Activated CD4-positive, alpha-beta T cell treated with anti-CD3 and anti-CD28 coated beads for 36 hours (primary cell): ENCODE data around the gene WDR70. TPM values are rescaled to one million over a fixed set of nuclear protein-coding genes. Genes with fewer than 3 reads are reported as not detected.
"Not testable (repeated sequence)": the region's sequence is repeated elsewhere in the genome, so short reads cannot be mapped to it uniquely, and the experiment has no call there.

Experiments
- ATAC-seq: fragments of 200-7000 bp; cut with Tn5 transposase; one replicate; pipeline ENCODE4 v1.10.0; 2021; ENCODE audit warnings: mild to moderate bottlenecking, moderate library complexity
- CTCF ChIA-PET: fragments of 350-600 bp; sonication (Branson Sonifier 250); formaldehyde crosslinking; loops from one replicate; lab custom pipeline; 2021; ENCODE audit warnings: antibody characterized with exemption; lab: Charles Lee
- POLR2A ChIA-PET: fragments of 350-600 bp; sonication (Branson Sonifier 250); formaldehyde crosslinking; loops from one replicate; lab custom pipeline; 2021; ENCODE audit warnings: antibody characterized with exemption, inconsistent platforms; lab: Charles Lee
- DNase-seq: peaks from one replicate; pipeline ENCODE4 v3.0.0-alpha.2; 2020
- H3K27ac Mint-ChIP-seq: one replicate; pipeline ENCODE4 v1.8.0; 2021; ENCODE audit warnings: mixed read lengths
- H3K27me3 Mint-ChIP-seq: one replicate; pipeline ENCODE4 v1.8.0; 2021; ENCODE audit warnings: mixed read lengths
- H3K36me3 Mint-ChIP-seq: one replicate; pipeline ENCODE4 v1.8.0; 2021; ENCODE audit warnings: low read depth, mixed read lengths
- H3K4me1 Mint-ChIP-seq: one replicate; pipeline ENCODE4 v1.8.0; 2021; ENCODE audit warnings: mixed read lengths
- H3K4me3 Mint-ChIP-seq: one replicate; pipeline ENCODE4 v1.8.0; 2021; ENCODE audit warnings: mild to moderate bottlenecking, moderate library complexity, mixed read lengths
- H3K9me3 Mint-ChIP-seq: one replicate; pipeline ENCODE4 v1.8.0; 2021; ENCODE audit warnings: low read depth, mixed read lengths
- intact Hi-C, 2 experiments: fragments of 100-400 bp; cut with DNase I in 1 of 2; cut with micrococcal nuclease in 1 of 2; formaldehyde crosslinking; loops; one replicate each; pipeline versions ENCODE4 v1.14.2 to v1.15.1; 2022 to 2024; cut with DNase I, micrococcal nuclease
- total RNA-seq, 2 experiments: library from RNA; stranded (reverse); gene quantifications; one replicate each; pipeline ENCODE4 v1.2.3, GENCODE V29; 2021

WDR70 gene
- total RNA-seq, 2 experiments from 2014 or later, result 33.6 to 38.3 TPM

DNA sequence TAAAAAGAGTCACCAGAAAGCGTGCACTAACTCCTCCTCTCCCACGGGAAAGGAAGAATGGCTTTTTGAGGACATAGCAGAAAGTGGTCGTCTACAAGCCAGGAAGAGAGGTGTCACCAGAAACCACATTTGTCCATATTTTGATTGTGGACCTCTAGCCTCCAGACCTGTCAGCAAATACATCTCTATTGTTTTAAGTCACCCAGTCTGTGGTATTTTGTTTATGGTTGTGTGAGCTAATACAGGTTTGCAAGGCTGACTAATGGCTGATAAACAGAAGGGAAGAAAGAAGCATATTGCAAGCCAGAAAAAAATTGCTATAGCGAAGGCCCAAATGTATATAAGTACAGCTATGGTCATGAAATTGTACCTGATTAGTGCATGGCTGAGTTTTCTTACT, 21.4 kb downstream of the WDR70 start:
- no peaks in the 10 kb centered on the region for H3K4me1 Mint-ChIP-seq
- H3K27me3 Mint-ChIP-seq, result no peaks in the 10 kb centered on the region
- DNase-seq (no peak), ATAC-seq (no peak)
- peaks cover 18% of the 10 kb centered on the region for H3K36me3 Mint-ChIP-seq
- no peaks in the 10 kb centered on the region for H3K9me3 Mint-ChIP-seq
- CTCF ChIA-PET, result interaction anchor here (0.9 kb wide), 1 partner anchor 12 kb away, joined by 3 read pairs; no protein-coding TSS in a partner anchor
- H3K4me3 Mint-ChIP-seq, result no peak overlapping the region
- intact Hi-C loops, result no loop called here
- no peak overlapping the region for H3K27ac Mint-ChIP-seq
- POLR2A ChIA-PET, result interaction anchor here (0.6 kb wide), 1 partner anchor 1532 kb away, joined by 10 read pairs; no protein-coding TSS in a partner anchor

DNA sequence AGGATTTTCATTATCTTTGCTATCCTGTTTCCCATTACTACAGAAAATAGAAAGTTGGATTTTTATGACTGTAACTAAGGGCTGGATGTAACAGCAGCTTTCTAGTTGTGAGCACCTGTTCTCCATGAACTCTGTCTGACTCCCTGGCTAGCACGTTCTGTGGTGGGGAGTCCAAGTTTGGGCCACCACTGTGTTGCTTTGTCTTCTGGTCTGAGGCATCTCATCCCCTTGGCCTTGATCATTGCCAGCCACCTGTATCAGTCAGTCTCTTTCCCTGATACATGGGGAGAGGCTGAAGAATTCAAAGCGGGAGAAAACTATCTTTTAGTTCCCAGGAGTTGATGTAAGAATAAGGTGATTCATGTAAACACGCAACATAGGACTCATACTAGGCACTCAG, 33.4 kb downstream of the WDR70 start:
- POLR2A ChIA-PET, result no interaction called here
- Mint-ChIP-seq H3K9me3 (no peaks in the 10 kb centered on the region), H3K4me3 (no peak overlapping the region), H3K27ac (no peak overlapping the region), H3K27me3 (no peaks in the 10 kb centered on the region), H3K4me1 (no peaks in the 10 kb centered on the region), H3K36me3 (peaks cover 11% of the 10 kb centered on the region)
- CTCF ChIA-PET, result interaction anchor here (0.5 to 1.8 kb wide), 22 partner anchors 10 to 781 kb away, joined by 3 to 9 read pairs (median 4); partner anchors contain the start of gene NUP155
- ATAC-seq, result no peak
- intact Hi-C loops, result loop anchor here in 1 of 2 experiments (2.0 to 5.0 kb wide), 2 partner anchors 424 to 780 kb away; no protein-coding TSS in a partner anchor
- DNase-seq, result no peak

DNA sequence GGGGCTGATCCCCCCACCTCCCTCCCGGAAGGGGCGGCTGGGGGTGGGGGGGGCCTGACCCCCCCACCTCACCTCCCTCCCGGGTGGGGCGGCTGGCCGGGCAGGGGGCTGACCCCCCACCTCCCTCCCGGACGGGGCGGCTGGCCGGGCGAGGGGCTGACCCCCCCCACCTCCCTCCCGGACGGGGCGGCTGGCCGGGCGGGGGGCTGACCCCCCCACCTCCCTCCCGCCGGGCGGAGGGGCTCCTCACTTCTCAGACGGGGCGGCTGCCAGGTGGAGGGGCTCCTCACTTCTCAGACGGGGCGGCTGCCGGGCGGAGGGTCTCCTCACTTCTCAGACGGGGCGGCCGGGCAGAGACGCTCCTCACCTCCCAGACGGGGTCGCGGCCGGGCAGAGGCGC, 36.3 kb downstream of the WDR70 start:
- H3K4me1 Mint-ChIP-seq, ATAC-seq, H3K9me3 Mint-ChIP-seq, intact Hi-C loops, DNase-seq, H3K27ac Mint-ChIP-seq, POLR2A ChIA-PET, H3K4me3 Mint-ChIP-seq, CTCF ChIA-PET, H3K27me3 Mint-ChIP-seq: not testable (repeated sequence)
- H3K36me3 Mint-ChIP-seq, result peaks cover 12% of the 10 kb centered on the region

DNA sequence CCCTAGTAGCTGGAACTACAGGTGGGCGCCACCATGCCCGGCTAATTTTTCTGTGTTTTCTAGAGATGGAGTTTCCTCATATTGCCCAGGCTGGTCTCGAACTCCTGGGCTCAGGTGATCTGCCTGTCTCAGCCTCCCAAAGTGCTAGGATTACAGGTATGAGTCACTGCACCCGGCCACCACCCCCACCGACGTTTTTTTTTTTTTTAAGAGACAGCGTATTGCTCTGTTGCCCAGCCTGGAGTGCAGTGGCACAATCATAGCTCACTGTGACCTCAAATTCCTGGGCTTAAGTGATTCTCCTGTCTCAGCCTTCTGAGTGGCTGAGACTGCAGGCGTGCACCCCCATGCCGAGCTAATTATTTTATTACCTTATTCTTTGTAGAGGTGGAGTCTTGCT, 38.2 kb downstream of the WDR70 start:
- H3K27me3 Mint-ChIP-seq, result no peaks in the 10 kb centered on the region
- peaks cover 4% of the 10 kb centered on the region for H3K4me1 Mint-ChIP-seq
- H3K9me3 Mint-ChIP-seq, result no peaks in the 10 kb centered on the region
- H3K36me3 Mint-ChIP-seq, result peaks cover 13% of the 10 kb centered on the region
- no peak for DNase-seq
- H3K4me3 Mint-ChIP-seq, result no peak overlapping the region
- POLR2A ChIA-PET, result no interaction called here
- ATAC-seq, result no peak
- CTCF ChIA-PET, result no interaction called here
- intact Hi-C loops, result no loop called here
- no peak overlapping the region for H3K27ac Mint-ChIP-seq

DNA sequence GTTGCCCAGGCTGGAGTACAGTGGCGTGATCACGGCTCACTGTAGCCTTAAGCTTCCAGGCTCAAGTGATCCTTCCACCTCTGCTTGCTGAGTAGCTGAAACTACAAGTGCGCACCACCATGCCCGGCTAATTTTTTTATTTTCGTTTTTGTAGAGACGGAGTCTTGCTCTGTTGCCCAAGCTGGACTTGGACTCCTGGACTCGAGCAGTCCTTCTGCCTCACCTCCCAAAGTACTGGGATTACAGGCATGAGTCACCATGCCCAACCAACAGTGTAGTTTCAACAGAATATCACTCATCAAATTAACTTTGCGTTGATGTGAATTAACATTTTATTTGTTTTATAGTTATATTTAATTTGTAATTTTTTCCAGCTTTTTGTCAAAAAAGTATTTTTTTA, 45.3 kb downstream of the WDR70 start:
- DNase-seq (no peak), ATAC-seq (no peak)
- H3K27me3 Mint-ChIP-seq, result no peaks in the 10 kb centered on the region
- no peaks in the 10 kb centered on the region for H3K9me3 Mint-ChIP-seq
- ChIA-PET CTCF (interaction anchor here (1.8 kb wide), 1 partner anchor 11 kb away, joined by 6 read pairs; no protein-coding TSS in a partner anchor), POLR2A (no interaction called here)
- no peak overlapping the region for H3K27ac Mint-ChIP-seq
- intact Hi-C loops, result loop anchor here in 1 of 2 experiments (10.0 kb wide), 1 partner anchor 330 kb away; no protein-coding TSS in a partner anchor
- peaks cover 5% of the 10 kb centered on the region for H3K36me3 Mint-ChIP-seq
- H3K4me1 Mint-ChIP-seq, result peaks cover 9% of the 10 kb centered on the region
- H3K4me3 Mint-ChIP-seq, result no peak overlapping the region

DNA sequence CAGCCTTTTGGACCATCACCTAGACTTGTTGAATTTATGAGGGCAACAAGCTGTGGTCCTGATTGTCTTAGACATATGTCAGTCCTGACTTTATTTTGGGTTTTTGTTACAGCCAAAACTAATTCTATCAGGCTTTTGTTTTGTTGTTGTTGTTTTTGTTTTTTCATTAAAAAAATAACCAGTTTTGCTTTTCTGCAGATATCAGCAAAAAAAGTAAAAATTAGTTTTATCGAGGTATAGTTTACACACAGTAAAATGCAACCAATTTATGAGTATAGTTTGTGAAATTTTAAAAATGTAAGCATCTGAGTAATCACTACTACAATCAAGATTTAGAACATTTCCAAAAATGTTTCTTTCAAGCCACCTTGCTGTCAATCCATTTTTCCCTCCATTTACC, 48.9 kb downstream of the WDR70 start:
- Mint-ChIP-seq H3K4me3 (no peak overlapping the region), H3K9me3 (no peaks in the 10 kb centered on the region), H3K4me1 (peaks cover under 1% of the 10 kb centered on the region), H3K36me3 (peaks cover 4% of the 10 kb centered on the region), H3K27ac (no peak overlapping the region), H3K27me3 (no peaks in the 10 kb centered on the region)
- POLR2A ChIA-PET, result no interaction called here
- intact Hi-C loops, result loop anchor here in 1 of 2 experiments (10.0 kb wide), 1 partner anchor 327 kb away; no protein-coding TSS in a partner anchor
- ATAC-seq, result no peak
- CTCF ChIA-PET, result no interaction called here
- DNase-seq, result no peak

DNA sequence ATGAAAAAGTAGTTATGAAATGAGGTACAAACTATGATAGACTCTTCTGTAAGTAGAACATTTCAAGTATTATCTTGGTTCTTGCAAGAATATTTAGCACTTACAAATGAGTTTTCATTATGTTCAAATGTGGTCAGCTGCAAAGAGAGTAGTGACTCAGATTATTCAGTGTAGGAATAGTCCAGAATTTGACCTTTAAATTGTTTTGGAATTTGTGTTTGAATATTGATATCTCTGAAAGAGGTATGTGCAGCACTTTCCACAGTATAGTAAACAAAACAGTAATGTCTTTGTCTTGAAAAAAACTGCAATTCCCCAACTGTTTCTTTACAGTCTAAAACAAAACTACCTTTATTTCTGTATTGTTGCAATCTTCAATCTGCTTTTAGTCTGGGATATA, 56.1 kb downstream of the WDR70 start:
- ChIA-PET POLR2A (no interaction called here), CTCF (interaction anchor here (2.4 kb wide), 1 partner anchor 22 kb away, joined by 7 read pairs; no protein-coding TSS in a partner anchor)
- DNase-seq, result no peak
- Mint-ChIP-seq H3K4me3 (no peak overlapping the region), H3K36me3 (peaks cover 8% of the 10 kb centered on the region), H3K27ac (no peak overlapping the region), H3K27me3 (no peaks in the 10 kb centered on the region), H3K9me3 (no peaks in the 10 kb centered on the region), H3K4me1 (peaks cover 10% of the 10 kb centered on the region)
- intact Hi-C loops, result no loop called here
- no peak for ATAC-seq

DNA sequence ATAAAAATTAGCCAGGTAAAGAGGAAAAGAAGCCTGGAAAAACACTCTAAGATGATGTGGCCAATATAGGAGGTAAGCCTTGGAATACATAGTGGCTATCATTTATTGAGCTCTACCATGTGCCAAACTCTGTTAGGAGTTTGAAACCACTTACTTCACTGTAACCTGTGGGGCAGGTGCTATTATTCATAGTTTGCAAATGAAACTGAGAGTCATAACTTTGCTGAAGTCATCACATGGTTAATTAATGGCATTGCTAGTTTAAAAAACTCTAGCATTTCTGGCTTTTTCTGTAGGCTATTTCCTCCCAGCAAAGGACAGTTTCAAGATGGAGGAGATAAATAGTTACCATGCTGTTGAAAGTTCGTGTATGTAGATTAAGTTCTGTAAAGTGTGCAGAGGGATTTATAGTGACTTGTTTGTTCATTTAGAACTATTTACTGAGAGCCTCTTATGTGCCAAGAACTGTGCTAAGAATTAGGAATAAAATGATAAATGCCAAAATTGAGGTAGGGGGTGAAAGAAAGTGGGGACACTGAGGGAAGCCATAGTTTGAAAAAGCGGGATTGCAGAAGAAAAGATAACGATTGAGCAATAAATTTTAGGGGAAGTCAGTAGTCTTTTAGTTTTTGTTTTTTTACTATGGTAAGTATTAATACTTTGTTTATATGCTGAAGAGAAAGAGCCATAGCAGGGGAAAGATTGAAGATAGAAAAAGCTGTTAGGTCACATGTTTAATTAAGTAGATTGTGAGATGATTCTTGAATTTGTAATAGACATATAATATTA, 57.2 kb downstream of the WDR70 start:
- ChIA-PET CTCF (interaction anchor here (2.4 kb wide), 1 partner anchor 23 kb away, joined by 7 read pairs; no protein-coding TSS in a partner anchor), POLR2A (interaction anchor here (0.6 kb wide), 1 partner anchor 555 kb away, joined by 3 read pairs; no protein-coding TSS in a partner anchor)
- ATAC-seq, result no peak

DNA sequence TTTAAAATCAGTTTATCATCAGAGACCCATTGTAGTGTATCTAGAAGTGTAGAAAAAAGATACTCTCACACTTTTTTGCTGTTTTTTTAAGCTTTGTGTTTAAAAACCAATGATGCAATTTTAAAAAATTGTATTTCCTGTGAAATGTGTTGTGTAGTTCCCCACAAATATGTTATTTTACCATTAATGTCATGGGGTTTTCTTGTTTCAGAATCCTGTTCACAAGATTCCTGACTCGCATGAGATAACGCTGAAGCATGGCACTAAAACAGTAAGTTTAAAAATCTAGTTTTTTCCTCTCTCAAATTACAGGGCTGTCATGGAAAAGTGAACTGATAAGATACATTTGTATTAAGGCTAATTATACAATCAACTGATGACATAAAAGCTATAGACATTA, 58.6 kb downstream of the WDR70 start:
- Mint-ChIP-seq H3K27ac (no peak overlapping the region), H3K36me3 (peaks cover 11% of the 10 kb centered on the region), H3K4me1 (peaks cover 10% of the 10 kb centered on the region), H3K27me3 (no peaks in the 10 kb centered on the region), H3K4me3 (no peak overlapping the region), H3K9me3 (no peaks in the 10 kb centered on the region)
- intact Hi-C loops, result no loop called here
- ChIA-PET POLR2A (no interaction called here), CTCF (interaction anchor here (0.7 kb wide), 1 partner anchor 1928 kb away, joined by 3 read pairs; no protein-coding TSS in a partner anchor)
- no peak for DNase-seq
- ATAC-seq, result no peak

More for the DNA sequence above, 57.2 kb downstream of the WDR70 start:
- DNase-seq, result no peak
- peaks cover 10% of the 10 kb centered on the region for H3K4me1 Mint-ChIP-seq
- no peak overlapping the region for H3K27ac Mint-ChIP-seq
- peaks cover 13% of the 10 kb centered on the region for H3K36me3 Mint-ChIP-seq
- H3K9me3 Mint-ChIP-seq, result no peaks in the 10 kb centered on the region
- intact Hi-C loops, result no loop called here
- H3K27me3 Mint-ChIP-seq, result no peaks in the 10 kb centered on the region
- no peak overlapping the region for H3K4me3 Mint-ChIP-seq

DNA sequence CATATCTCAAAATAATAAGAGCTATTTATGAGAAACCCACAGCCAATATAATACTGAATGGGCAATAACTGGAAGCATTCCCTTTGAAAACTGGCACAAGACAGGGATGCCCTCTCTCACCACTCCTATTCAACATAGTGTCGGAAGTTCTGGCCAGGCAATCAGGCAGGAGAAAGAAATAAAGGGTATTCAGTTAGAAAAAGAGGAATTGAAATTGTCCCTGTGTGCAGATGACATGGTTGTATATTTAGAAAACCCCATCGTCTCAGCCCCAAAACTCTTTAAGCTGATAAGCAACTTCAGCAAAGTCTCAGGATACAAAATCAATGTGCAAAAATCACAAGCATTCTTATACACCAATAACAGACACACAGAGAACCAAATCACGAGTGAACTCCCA, 66.7 kb downstream of the WDR70 start:
- POLR2A ChIA-PET, H3K9me3 Mint-ChIP-seq, CTCF ChIA-PET, DNase-seq, H3K4me1 Mint-ChIP-seq, H3K4me3 Mint-ChIP-seq, intact Hi-C loops, H3K27ac Mint-ChIP-seq, H3K27me3 Mint-ChIP-seq, ATAC-seq: not testable (repeated sequence)
- peaks cover 49% of the 10 kb centered on the region for H3K36me3 Mint-ChIP-seq

DNA sequence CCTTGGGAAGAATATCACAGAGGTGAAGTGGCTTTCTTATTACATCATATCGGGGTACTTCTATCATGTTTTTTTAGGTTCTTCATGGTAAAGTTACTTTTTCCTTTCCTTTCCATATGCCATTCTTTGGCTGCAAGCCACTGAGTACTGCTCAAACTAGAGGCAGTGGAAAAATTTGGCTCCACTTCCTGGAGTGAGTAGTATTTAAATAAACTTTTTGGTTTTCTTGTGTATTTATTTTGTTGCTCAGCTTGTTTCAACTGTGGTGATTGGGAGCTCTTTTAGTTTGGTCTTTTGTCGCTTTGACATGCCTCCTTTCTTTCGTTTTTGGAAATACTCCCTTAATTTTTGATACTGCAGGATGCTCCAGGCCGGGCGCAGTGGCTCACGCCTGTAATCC, 69.8 kb downstream of the WDR70 start:
- peaks cover 11% of the 10 kb centered on the region for H3K9me3 Mint-ChIP-seq
- CTCF ChIA-PET, result no interaction called here
- ATAC-seq, result no peak
- H3K27me3 Mint-ChIP-seq, result no peaks in the 10 kb centered on the region
- POLR2A ChIA-PET, result no interaction called here
- H3K4me1 Mint-ChIP-seq, result peaks cover 5% of the 10 kb centered on the region
- DNase-seq, result no peak
- no peak overlapping the region for H3K4me3 Mint-ChIP-seq
- H3K27ac Mint-ChIP-seq, result no peak overlapping the region
- H3K36me3 Mint-ChIP-seq, result peaks cover 63% of the 10 kb centered on the region
- intact Hi-C loops, result no loop called here
